Effector memory CD8-positive, alpha-beta T cell (primary cell): ENCODE data around the gene PARP6.

Source experiments
- ATAC-seq: fragments of 150-1000 bp; cut with Tn5 transposase; replicated peaks from 2 replicates; pipeline ENCODE4 v1.10.0; 2021; ENCODE audit warnings: mild to moderate bottlenecking, moderate library complexity
- DNase-seq, 3 experiments: peaks; one replicate each; pipeline ENCODE4 v3.0.0; 2021
- H3K27ac Mint-ChIP-seq, 2 donors: one replicate each; pipeline ENCODE4 v1.8.0; 2022; ENCODE audit warnings: mild to moderate bottlenecking in 2 of 2, mixed read lengths in 2 of 2, moderate library complexity in 2 of 2
- H3K27me3 Mint-ChIP-seq, 2 donors: one replicate each; pipeline ENCODE4 v1.8.0; 2022; ENCODE audit warnings: mixed read lengths in 2 of 2
- H3K36me3 Mint-ChIP-seq: one replicate; pipeline ENCODE4 v1.8.0; 2022; ENCODE audit warnings: mild to moderate bottlenecking, moderate library complexity, mixed read lengths; ENCODE audit not compliant: insufficient read depth
- H3K4me1 Mint-ChIP-seq, 2 donors: one replicate each; pipeline ENCODE4 v1.8.0; 2022; ENCODE audit warnings: low read depth in 2 of 2, mixed read lengths in 2 of 2
- H3K4me3 Mint-ChIP-seq, 2 donors: one replicate each; pipeline ENCODE4 v1.8.0; 2022; ENCODE audit warnings: mild to moderate bottlenecking in 2 of 2, mixed read lengths in 2 of 2, moderate library complexity in 2 of 2
- H3K9me3 Mint-ChIP-seq, 2 donors: one replicate each; pipeline ENCODE4 v1.8.0; 2022; ENCODE audit warnings: mixed read lengths in 2 of 2

PARP6 gene

DNA sequence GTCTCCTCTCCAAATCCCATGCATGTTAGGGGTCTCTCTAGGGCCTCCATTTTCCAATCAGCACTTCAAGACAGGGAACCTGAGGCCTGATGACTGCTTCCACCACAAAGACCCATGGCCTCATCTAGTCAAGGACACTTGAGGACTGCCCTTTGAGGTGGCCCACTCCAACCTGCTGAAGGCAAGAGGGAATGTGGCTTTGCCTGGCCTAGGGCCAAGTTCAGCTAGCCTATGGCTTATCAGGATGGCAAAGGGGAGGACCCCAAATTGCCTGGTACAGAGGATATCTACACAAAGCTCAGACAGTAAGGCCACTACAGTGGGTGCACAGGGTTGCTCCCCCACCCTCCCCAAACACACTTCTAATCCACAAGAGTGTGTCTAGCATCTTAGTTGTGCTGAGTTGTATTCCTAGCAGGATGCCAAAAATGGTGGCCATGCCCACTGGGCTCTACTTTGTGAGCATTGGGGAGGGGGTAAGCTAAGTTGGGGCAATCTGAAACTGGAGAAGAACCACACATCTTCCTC, 64.7 kb downstream of the PARP6 start:
- no peaks in the 10 kb centered on the region for H3K9me3 Mint-ChIP-seq
- no peaks in the 10 kb centered on the region for H3K27me3 Mint-ChIP-seq
- H3K4me1 Mint-ChIP-seq = no peaks in the 10 kb centered on the region
- DNase-seq (no peak), ATAC-seq (no peak)
- H3K4me3 Mint-ChIP-seq = no peak overlapping the region
- H3K36me3 Mint-ChIP-seq = peaks cover 80% of the 10 kb centered on the region
- H3K27ac Mint-ChIP-seq = peak overlapping the region in 1 of 2 donors; percentile 17

DNA sequence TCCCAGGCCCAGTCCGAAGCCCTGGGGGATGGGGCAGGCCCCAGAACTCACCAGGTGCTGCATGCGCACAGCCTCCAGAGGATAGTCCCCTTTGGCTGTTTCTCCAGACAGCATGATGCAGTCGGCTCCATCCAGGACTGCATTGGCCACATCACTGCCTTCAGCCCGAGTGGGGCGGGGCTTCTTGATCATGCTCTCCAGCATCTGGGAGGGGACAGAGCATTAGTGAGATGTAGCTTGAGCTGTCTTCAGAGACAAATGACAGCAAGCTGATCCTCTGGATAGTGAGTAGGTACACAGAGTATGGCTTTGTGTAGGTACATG, 65.7 kb downstream of the PARP6 start:
- Mint-ChIP-seq H3K27me3 (no peaks in the 10 kb centered on the region), H3K36me3 (peaks cover 79% of the 10 kb centered on the region), H3K9me3 (no peaks in the 10 kb centered on the region), H3K4me1 (no peaks in the 10 kb centered on the region), H3K27ac (no peak overlapping the region), H3K4me3 (no peak overlapping the region)
- ATAC-seq = no peak
- DNase-seq = no peak

- Mint-ChIP-seq H3K4me1 (no peaks in the 10 kb centered on the region), H3K27me3 (no peaks in the 10 kb centered on the region), H3K36me3 (peaks cover 73% of the 10 kb centered on the region), H3K4me3 (no peak overlapping the region), H3K9me3 (no peaks in the 10 kb centered on the region), H3K27ac (peak overlapping the region; percentile 38 to 64)
- no peak for DNase-seq
- no peak for ATAC-seq
Observed at GRCh38 chr15:72205896-72206676, 66.3 kb downstream of the PARP6 start.

- Mint-ChIP-seq H3K27ac (peak overlapping the region; percentile 38 to 64), H3K27me3 (no peaks in the 10 kb centered on the region), H3K9me3 (no peaks in the 10 kb centered on the region), H3K4me1 (no peaks in the 10 kb centered on the region), H3K4me3 (no peak overlapping the region), H3K36me3 (peaks cover 71% of the 10 kb centered on the region)
- DNase-seq (no peak), ATAC-seq (no peak)
Observed at GRCh38 chr15:72205273-72205672, 67.1 kb downstream of the PARP6 start.

- Mint-ChIP-seq H3K27me3 (peaks cover 0 to under 1% of the 10 kb centered on the region in 2 donors), H3K4me1 (no peaks in the 10 kb centered on the region), H3K36me3 (peaks cover 69% of the 10 kb centered on the region), H3K9me3 (no peaks in the 10 kb centered on the region), H3K4me3 (no peak overlapping the region), H3K27ac (peak overlapping the region; percentile 42 to 64)
- ATAC-seq = no peak
- DNase-seq = no peak
Observed at GRCh38 chr15:72203507-72203837, 68.9 kb downstream of the PARP6 start.

DNA sequence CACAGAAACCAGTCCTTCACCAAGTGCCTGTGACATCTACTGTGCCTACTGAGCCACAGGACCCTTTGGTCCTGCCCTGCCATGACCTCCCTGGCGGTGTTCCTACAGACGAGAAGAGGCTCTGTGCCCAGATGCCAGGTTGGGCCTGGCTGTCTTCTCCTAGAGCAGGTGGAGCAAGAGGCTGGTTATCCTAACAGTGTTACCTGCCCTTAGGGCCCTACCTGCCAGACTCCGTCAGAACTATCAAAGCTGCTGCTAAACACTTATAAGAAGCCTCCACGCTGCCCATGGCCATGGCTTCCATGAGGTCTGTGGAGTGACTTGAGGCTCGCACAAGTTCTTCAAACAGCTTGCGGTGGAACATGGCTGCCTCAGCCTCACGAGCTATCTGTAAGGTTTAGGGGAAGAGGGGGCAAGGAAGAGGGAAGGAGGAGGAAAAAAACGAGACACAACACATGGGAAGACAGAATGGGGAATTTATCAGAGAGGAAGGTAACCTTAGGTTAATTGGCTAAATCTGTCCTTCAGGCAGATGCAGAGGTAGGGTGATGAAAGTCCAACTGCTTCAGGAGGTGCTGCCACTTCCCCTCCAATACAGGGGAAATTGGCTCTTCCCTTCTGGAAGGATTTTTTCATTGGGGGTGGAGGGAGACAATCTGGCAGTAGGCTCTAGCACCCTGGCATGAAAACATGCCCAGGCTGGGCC, 69.4 kb downstream of the PARP6 start:
- Mint-ChIP-seq H3K4me1 (peaks cover 1% of the 10 kb centered on the region in 2 donors), H3K36me3 (peaks cover 67% of the 10 kb centered on the region), H3K27ac (peak overlapping the region in 1 of 2 donors; percentile 42), H3K27me3 (peaks cover 1 to 5% of the 10 kb centered on the region in 2 donors), H3K9me3 (no peaks in the 10 kb centered on the region), H3K4me3 (no peak overlapping the region)
- ATAC-seq (no peak), DNase-seq (no peak)

- Mint-ChIP-seq H3K9me3 (no peaks in the 10 kb centered on the region), H3K27ac (peak overlapping the region in 1 of 2 donors; percentile 44), H3K36me3 (peaks cover 60% of the 10 kb centered on the region), H3K27me3 (peaks cover 4 to 11% of the 10 kb centered on the region in 2 donors), H3K4me3 (no peak overlapping the region), H3K4me1 (peaks cover 4% of the 10 kb centered on the region in 2 donors)
- no peak for DNase-seq
- ATAC-seq = no peak
Observed at GRCh38 chr15:72202302-72202701, 70.1 kb downstream of the PARP6 start.

GRCh38 chr15:72201391-72201921, 70.9 kb downstream of the PARP6 start:
- Mint-ChIP-seq H3K27ac (peak overlapping the region in 1 of 2 donors; percentile 36), H3K9me3 (no peaks in the 10 kb centered on the region), H3K4me1 (peaks cover 4% of the 10 kb centered on the region in 2 donors), H3K27me3 (peaks cover 7 to 16% of the 10 kb centered on the region in 2 donors), H3K4me3 (no peak overlapping the region), H3K36me3 (peaks cover 54% of the 10 kb centered on the region)
- no peak for ATAC-seq
- no peak for DNase-seq

GRCh38 chr15:72200395-72201237, 71.7 kb downstream of the PARP6 start:
- H3K4me3 Mint-ChIP-seq = no peak overlapping the region
- ATAC-seq (no peak), DNase-seq (no peak)
- no peaks in the 10 kb centered on the region for H3K9me3 Mint-ChIP-seq
- H3K36me3 Mint-ChIP-seq = peaks cover 47% of the 10 kb centered on the region
- H3K4me1 Mint-ChIP-seq = peaks cover 4% of the 10 kb centered on the region in 2 donors
- H3K27me3 Mint-ChIP-seq = peaks cover 10 to 22% of the 10 kb centered on the region in 2 donors
- peak overlapping the region; percentile 36 to 73 for H3K27ac Mint-ChIP-seq

- ATAC-seq (peak; percentile 85), DNase-seq (peak; percentile 68 to 77 (median 74))
- peaks cover 39% of the 10 kb centered on the region for H3K36me3 Mint-ChIP-seq
- H3K27ac Mint-ChIP-seq = peak overlapping the region in 1 of 2 donors; percentile 36
- H3K4me3 Mint-ChIP-seq = no peak overlapping the region
- H3K27me3 Mint-ChIP-seq = peaks cover 10 to 22% of the 10 kb centered on the region in 2 donors
- H3K9me3 Mint-ChIP-seq = no peaks in the 10 kb centered on the region
- H3K4me1 Mint-ChIP-seq = peaks cover 4% of the 10 kb centered on the region in 2 donors
Observed at GRCh38 chr15:72199721-72200212, 72.6 kb downstream of the PARP6 start.

DNA sequence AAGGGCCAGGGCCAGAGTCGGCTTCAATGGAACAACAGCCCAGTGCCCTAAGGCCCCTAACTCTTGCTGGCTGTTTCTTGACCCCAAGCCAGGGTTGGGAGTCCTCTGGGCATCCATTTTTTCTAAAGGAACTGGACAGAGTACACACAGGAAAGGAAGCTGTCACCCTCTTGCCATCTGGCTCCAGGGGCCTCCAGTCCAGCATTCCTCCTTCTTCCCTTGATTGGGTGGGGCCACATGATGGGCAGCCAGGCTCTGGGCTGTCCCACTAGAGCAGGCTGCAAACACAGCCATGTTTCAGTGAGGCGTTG, 73.2 kb downstream of the PARP6 start:
- no peaks in the 10 kb centered on the region for H3K9me3 Mint-ChIP-seq
- H3K27ac Mint-ChIP-seq = no peak overlapping the region

DNA sequence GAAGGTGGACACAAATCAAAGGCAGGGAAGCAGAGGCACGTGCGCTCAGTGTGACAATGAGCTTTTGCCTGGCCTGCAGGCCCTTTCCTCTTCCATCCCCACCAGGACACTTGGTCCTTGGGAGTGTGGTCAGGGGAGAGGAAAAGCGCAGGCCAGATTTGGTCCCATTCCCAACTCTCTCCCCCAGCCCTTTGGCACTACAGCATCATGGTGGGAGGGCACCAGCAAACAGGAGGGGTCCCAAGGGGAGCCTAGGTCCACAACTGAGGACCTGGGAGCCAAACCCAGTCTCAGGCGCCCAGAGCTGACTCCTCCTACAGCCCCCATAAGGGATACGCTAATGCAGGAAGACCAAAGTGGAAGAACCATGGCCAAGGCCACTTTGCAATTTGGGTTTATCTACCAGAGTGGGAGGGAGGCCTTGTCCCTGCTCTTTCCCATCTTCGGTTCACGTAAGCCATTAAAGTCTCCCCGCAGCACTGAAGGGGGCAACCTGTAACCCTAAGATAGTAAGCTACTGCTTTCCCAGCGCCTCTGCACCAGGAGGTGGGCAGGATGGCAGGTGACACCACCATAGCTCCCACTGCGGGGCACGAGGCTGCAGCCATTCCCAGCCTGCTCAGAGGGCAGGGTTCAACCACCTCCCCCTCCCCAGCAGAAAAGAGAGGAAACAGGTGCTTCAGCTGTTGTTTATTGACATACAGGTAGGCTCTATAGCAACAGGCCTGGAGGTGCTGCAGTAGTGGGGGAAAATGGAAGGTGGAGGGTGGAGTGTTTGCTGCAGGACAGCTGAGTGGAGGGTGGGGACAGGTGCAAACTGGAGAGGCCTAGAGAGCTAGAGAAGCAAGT, 73.8 kb downstream of the PARP6 start:
- Mint-ChIP-seq H3K4me1 (peaks cover 4% of the 10 kb centered on the region in 2 donors), H3K27ac (no peak overlapping the region), H3K4me3 (peak overlapping the region; percentile 66 to 69), H3K9me3 (no peaks in the 10 kb centered on the region), H3K27me3 (peaks cover 15 to 22% of the 10 kb centered on the region in 2 donors), H3K36me3 (peaks cover 35% of the 10 kb centered on the region)
- ATAC-seq (no peak), DNase-seq (no peak)

More for the DNA sequence above, 73.2 kb downstream of the PARP6 start:
- ATAC-seq (no peak), DNase-seq (no peak)
- peaks cover 4% of the 10 kb centered on the region in 2 donors for H3K4me1 Mint-ChIP-seq
- H3K4me3 Mint-ChIP-seq = no peak overlapping the region
- H3K27me3 Mint-ChIP-seq = peaks cover 11 to 22% of the 10 kb centered on the region in 2 donors
- peaks cover 35% of the 10 kb centered on the region for H3K36me3 Mint-ChIP-seq
